ENCODE results near the gene SLC35F1.

GRCh38 chr6:118188561-118188960 lies 281.5 kb downstream of the SLC35F1 start:
- TF ChIP-seq POLR2AphosphoS2 (conservative IDR thresholded peaks at IDR 0.05; ENCODE audit: low read length) (no peak), CEBPB (IDR thresholded peaks at IDR 0.05) (no peak)
